PC-3 (cell line): ENCODE data around the gene TACC2. TPM values are rescaled to one million over a fixed set of nuclear protein-coding genes. Genes with fewer than 3 reads are reported as not detected.

Experiments
- ATAC-seq: fragments of 200-7000 bp; cut with Tn5 transposase; 2 replicates; pipeline ENCODE4 v1.9.1; 2020; ENCODE audit warnings: mild to moderate bottlenecking, moderate library complexity
- BruUV-seq: library from RNA; stranded (reverse); fragments of 400-500 nt; replicated peaks from 2 replicates; lab custom pipeline; 2021; lab: Mats Ljungman, UMichigan
- CTCF ChIA-PET: fragments of 300-600 bp; sonication (Branson Sonifier 250); formaldehyde crosslinking; loops from one replicate; lab custom pipeline; 2022; ENCODE audit warnings: antibody characterized with exemption; lab: Charles Lee
- POLR2A ChIA-PET: fragments of 300-600 bp; sonication (Branson Sonifier 250); formaldehyde crosslinking; loops from one replicate; lab custom pipeline; 2022; ENCODE audit warnings: antibody characterized with exemption; ENCODE audit not compliant: unreplicated experiment; lab: Charles Lee
- DNase-seq: peaks from one replicate; pipeline ENCODE4 v3.0.0-alpha.2; 2015
- H2AFZ ChIP-seq: fragments of 300-600 bp; sonication (generic); 2 replicates; pipeline ENCODE4 v1.6.0; 2016; ENCODE audit warnings: antibody characterized with exemption, low read length
- H3F3A ChIP-seq: fragments of 300-600 bp; sonication (generic); one replicate; pipeline ENCODE4 v1.6.0; 2017; ENCODE audit warnings: antibody characterized with exemption, low read length, control low read depth, mild to moderate bottlenecking; ENCODE audit not compliant: unreplicated experiment
- H3K27ac ChIP-seq: fragments of 300-600 bp; sonication (generic); 2 replicates; pipeline ENCODE4 v1.5.1; 2016; ENCODE audit warnings: mild to moderate bottlenecking, low read length
- H3K27me3 ChIP-seq: fragments of 300-600 bp; sonication (generic); 2 replicates; pipeline ENCODE4 v1.6.1; 2016; ENCODE audit warnings: low read length, mixed read lengths
- H3K36me3 ChIP-seq: fragments of 300-600 bp; sonication (generic); 2 replicates; pipeline ENCODE4 v1.6.1; 2016; ENCODE audit warnings: low read depth, mixed run types, low read length, mixed read lengths
- H3K4me1 ChIP-seq: fragments of 300-600 bp; sonication (generic); 2 replicates; pipeline ENCODE4 v1.5.1; 2016; ENCODE audit warnings: low read length; ENCODE audit not compliant: insufficient read depth
- H3K4me2 ChIP-seq: fragments of 300-600 bp; sonication (generic); 2 replicates; pipeline ENCODE4 v1.6.0; 2016; ENCODE audit warnings: low read length
- H3K4me3 ChIP-seq: fragments of 300-600 bp; sonication (generic); 2 replicates; pipeline ENCODE4 v1.5.1; 2016; ENCODE audit warnings: mild to moderate bottlenecking, low read length, mixed read lengths
- H3K79me2 ChIP-seq: fragments of 300-600 bp; sonication (generic); 2 replicates; pipeline ENCODE4 v1.6.1; 2017; ENCODE audit warnings: low read length, mixed read lengths
- H3K9ac ChIP-seq: fragments of 300-600 bp; sonication (generic); 2 replicates; pipeline ENCODE4 v1.6.0; 2016; ENCODE audit warnings: mild to moderate bottlenecking, low read length
- H3K9me2 ChIP-seq: fragments of 300-600 bp; sonication (generic); replicated peaks from 2 replicates; pipeline ENCODE4 v1.6.1; 2016; ENCODE audit warnings: mixed run types, low read length, mixed read lengths
- H3K9me3 ChIP-seq: fragments of 300-600 bp; sonication (generic); 2 replicates; pipeline ENCODE4 v1.6.1; 2016; ENCODE audit warnings: low read length, mixed read lengths
- H4K20me1 ChIP-seq: fragments of 300-600 bp; sonication (generic); 2 replicates; pipeline ENCODE4 v1.6.1; 2016; ENCODE audit warnings: low read length, mixed read lengths
- EZH2 ChIP-seq: fragments of 300-600 bp; sonication (generic); IDR thresholded peaks from one replicate; pipeline ENCODE4 v1.6.1; 2017; ENCODE audit warnings: antibody characterized with exemption, mild to moderate bottlenecking, low read length; ENCODE audit not compliant: unreplicated experiment
- EZH2phosphoT487 ChIP-seq: fragments of 300-600 bp; sonication (generic); IDR thresholded peaks from 2 replicates; pipeline ENCODE4 v1.6.1; 2018; ENCODE audit warnings: mild to moderate bottlenecking, antibody characterized with exemption, low read length, borderline replicate concordance
- intact Hi-C: fragments of 100-400 bp; cut with micrococcal nuclease; formaldehyde crosslinking; loops from 2 replicates; pipeline ENCODE4 v1.9.0; 2023
- total RNA-seq: library from RNA; depleted of rRNA; stranded (reverse); fragments of >200 nt; gene quantifications from 2 replicates; pipeline ENCODE4 v1.2.3, GENCODE V29; 2014
- TF ChIP-seq, protein P1 (sequence below): fragments of 300-600 bp; sonication (generic); conservative IDR thresholded peaks from 2 replicates; pipeline ENCODE4 v1.5.1; 2017; ENCODE audit warnings: antibody characterized with exemption, low read depth, mild to moderate bottlenecking, low read length

TACC2 gene
- total RNA-seq, 1 experiment from 2014 or later: 31.7 TPM

DNA sequence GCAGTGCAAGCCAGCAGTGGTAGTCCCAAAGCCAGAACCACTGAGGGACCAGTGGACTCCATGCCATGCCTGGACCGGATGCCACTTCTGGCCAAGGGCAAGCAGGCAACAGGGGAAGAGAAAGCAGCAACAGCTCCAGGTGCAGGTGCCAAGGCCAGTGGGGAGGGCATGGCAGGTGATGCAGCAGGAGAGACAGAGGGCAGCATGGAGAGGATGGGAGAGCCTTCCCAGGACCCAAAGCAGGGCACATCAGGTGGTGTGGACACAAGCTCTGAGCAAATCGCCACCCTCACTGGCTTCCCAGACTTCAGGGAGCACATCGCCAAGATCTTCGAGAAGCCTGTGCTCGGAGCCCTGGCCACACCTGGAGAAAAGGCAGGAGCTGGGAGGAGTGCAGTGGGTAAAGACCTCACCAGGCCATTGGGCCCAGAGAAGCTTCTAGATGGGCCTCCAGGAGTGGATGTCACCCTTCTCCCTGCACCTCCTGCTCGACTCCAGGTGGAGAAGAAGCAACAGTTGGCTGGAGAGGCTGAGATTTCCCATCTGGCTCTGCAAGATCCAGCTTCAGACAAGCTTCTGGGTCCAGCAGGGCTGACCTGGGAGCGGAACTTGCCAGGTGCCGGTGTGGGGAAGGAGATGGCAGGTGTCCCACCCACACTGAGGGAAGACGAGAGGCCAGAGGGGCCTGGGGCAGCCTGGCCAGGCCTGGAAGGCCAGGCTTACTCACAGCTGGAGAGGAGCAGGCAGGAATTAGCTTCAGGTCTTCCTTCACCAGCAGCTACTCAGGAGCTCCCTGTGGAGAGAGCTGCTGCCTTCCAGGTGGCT is 97.7 kb downstream of the TACC2 start:
- Histone ChIP-seq H2AFZ (no peak overlapping the region), H3K4me2 (no peak overlapping the region)

DNA sequence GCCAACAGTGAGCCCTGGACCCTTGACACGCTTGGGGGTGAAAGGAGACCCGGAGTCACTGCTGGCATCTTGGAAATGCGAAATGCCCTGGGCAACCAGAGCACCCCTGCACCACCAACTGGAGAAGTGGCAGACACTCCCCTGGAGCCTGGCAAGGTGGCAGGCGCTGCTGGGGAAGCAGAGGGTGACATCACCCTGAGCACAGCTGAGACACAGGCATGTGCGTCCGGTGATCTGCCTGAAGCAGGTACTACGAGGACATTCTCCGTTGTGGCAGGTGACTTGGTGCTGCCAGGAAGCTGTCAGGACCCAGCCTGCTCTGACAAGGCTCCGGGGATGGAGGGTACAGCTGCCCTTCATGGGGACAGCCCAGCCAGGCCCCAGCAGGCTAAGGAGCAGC is 98.5 kb downstream of the TACC2 start:
- no TSS peak for BruUV-seq
- Histone ChIP-seq H3K4me1 (peaks cover 16% of the 10 kb centered on the region), H2AFZ (no peak overlapping the region), H3K79me2 (no peaks in the 10 kb centered on the region), H3K36me3 (no peaks in the 10 kb centered on the region), H3K9ac (no peak overlapping the region), H3K9me3 (no peaks in the 10 kb centered on the region), H4K20me1 (no peaks in the 10 kb centered on the region), H3K27me3 (no peaks in the 10 kb centered on the region), H3K4me3 (no peak overlapping the region), H3K27ac (no peak overlapping the region), H3F3A (no peaks in the 10 kb centered on the region), H3K4me2 (no peak overlapping the region), H3K9me2 (no peaks in the 10 kb centered on the region)
- no peak for ATAC-seq
- ChIA-PET POLR2A (no interaction called here), CTCF (no interaction called here)
- no peak for DNase-seq
- intact Hi-C loops: no loop called here
- TF ChIP-seq EZH2phosphoT487 (no peak), EZH2 (no peak)
- TF ChIP-seq, protein P1, sequence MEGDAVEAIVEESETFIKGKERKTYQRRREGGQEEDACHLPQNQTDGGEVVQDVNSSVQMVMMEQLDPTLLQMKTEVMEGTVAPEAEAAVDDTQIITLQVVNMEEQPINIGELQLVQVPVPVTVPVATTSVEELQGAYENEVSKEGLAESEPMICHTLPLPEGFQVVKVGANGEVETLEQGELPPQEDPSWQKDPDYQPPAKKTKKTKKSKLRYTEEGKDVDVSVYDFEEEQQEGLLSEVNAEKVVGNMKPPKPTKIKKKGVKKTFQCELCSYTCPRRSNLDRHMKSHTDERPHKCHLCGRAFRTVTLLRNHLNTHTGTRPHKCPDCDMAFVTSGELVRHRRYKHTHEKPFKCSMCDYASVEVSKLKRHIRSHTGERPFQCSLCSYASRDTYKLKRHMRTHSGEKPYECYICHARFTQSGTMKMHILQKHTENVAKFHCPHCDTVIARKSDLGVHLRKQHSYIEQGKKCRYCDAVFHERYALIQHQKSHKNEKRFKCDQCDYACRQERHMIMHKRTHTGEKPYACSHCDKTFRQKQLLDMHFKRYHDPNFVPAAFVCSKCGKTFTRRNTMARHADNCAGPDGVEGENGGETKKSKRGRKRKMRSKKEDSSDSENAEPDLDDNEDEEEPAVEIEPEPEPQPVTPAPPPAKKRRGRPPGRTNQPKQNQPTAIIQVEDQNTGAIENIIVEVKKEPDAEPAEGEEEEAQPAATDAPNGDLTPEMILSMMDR: no peak

More for the DNA sequence above, 97.7 kb downstream of the TACC2 start:
- DNase-seq (no peak), ATAC-seq (no peak)
- ChIA-PET POLR2A (no interaction called here), CTCF (no interaction called here)
- no peaks in the 10 kb centered on the region for H3K9me3 ChIP-seq
- intact Hi-C loops: no loop called here
- no peak overlapping the region for H3K9ac ChIP-seq
- H3K4me3 ChIP-seq: no peak overlapping the region
- no TSS peak for BruUV-seq
- H3K27me3 ChIP-seq: no peaks in the 10 kb centered on the region
- H4K20me1 ChIP-seq: no peaks in the 10 kb centered on the region
- H3K36me3 ChIP-seq: no peaks in the 10 kb centered on the region
- H3K9me2 ChIP-seq: no peaks in the 10 kb centered on the region
- H3K27ac ChIP-seq: no peak overlapping the region
- peaks cover 16% of the 10 kb centered on the region for H3K4me1 ChIP-seq
- TF ChIP-seq EZH2phosphoT487: no peak
- TF ChIP-seq, protein P1: no peak
- no peak for TF ChIP-seq EZH2
- H3K79me2 ChIP-seq: no peaks in the 10 kb centered on the region
- H3F3A ChIP-seq: no peaks in the 10 kb centered on the region
